IPS DF 4.7 (cell line): ENCODE data around the gene C16orf92.
"Not testable (repeated sequence)": the region's sequence is repeated elsewhere in the genome, so short reads cannot be mapped to it uniquely, and the experiment has no call there.

ENCODE experiments used
- DNase-seq: peaks from one replicate; pipeline ENCODE4 v3.0.0-alpha.2; 2013; ENCODE audit warnings: low spot score; ENCODE audit errors: extremely low read depth

The C16orf92 gene

DNA sequence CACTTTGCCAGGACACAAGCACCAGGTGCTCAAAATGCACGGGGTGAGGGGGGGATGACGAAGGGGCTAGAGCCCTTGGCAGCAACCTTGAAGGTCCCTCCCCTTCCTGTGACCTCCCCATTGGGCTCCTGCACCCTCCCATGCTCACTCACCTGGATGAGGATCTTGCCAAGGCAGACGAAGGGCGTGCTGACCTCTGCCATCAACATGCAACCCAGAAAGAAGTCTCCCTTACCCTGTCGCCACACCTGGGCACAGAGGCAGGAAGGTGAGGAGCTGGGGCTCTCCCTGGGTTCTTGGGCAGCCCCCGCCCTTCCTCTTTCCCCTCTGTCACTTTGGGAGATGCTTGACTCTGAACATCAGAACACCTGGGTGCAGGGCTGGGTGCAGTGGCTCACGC, 2.6 kb downstream of the C16orf92 start:
- DNase-seq: no peak

DNA sequence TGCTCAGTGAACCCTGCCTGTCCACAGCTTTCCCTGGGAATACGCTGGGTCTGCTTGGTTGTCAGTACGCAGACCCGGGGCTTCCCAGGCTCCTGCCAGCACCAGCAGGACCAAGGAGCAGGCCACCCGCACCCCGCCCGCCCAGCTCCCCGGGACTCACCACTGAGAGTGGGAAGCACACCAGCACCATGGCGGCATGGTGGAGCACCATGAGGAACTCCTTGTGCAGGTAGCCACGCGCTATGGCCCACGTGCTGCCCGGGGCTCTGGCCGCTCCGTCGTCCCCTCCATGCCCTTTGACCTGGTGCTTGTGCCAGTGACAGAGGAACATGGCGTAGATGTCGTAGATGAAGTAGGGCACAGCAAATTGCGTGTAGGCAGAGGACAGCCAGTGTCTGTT, 3.5 kb downstream of the C16orf92 start:
- DNase-seq: no peak

DNA sequence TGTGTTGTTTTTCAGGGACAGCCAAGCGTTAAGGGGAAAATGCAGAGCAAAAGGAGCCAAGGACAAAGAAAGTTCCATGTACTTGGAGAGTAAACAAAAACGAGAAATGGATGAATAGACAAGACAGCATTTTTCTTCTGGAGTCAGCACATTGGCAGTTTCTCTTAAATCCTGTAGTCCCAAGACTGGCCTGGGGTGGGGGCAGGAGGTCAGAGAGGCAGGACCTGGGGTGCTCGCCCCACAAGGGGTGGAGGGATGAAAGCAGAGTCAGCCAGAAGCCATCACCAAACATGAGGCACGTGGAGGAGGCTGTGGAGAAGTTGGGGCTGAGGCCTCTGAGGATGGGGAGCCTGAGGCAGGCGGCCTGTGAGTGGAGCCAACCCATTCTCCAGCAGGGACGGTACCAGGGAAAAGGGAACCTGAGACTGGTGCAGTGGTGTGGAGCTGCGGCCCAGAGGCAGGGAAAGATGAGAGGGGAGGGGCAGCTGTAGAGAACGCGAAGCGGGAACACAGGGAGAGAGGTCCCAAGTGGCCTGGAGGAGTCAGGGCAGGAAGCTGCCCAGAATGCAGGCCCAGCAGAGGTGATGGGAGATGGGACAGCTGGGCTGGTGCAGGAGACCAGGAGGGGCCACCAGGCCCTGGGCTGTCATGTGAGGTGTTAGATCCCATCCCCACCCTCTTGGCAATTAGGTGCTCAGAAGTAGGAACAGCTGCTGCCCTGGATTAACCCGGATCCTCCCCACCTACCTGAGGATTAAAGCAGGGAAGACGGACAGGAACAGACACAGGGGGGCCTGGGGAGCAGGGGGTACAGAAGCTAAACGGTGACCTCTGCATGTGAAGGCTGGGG, 4.8 kb downstream of the C16orf92 start:
- no peak for DNase-seq

DNA sequence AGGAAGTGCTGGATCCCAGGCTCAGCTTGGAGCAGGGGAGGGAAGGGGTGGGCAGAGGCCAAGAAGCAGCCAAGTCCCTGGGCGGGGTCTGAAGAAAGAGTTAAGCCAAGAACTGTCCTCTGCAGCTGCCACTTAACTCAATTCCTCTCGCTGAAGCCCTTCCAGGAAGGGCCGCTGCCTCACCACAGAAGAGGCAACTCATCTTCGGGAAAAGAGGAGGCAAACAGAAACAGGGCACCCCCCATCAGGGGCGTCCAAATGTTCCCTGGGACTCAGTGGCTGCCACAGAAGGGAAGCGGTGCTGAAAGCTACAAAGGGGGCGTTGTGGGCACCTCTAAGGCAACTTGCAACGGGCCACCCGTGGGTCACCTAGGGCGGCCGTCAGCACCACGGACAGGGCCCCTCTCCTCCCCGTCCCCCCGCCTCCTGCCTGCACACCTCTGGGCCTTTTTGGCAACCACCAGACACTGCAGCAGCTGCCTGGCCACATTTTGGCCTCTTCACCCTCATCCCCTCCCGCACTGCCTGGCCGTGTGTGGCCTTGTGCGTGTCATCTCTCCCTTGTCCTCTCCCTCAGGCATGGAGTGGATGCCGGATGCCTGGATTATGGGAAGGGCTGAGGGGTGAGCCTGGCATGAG, 5.6 kb downstream of the C16orf92 start:
- DNase-seq: no peak

DNA sequence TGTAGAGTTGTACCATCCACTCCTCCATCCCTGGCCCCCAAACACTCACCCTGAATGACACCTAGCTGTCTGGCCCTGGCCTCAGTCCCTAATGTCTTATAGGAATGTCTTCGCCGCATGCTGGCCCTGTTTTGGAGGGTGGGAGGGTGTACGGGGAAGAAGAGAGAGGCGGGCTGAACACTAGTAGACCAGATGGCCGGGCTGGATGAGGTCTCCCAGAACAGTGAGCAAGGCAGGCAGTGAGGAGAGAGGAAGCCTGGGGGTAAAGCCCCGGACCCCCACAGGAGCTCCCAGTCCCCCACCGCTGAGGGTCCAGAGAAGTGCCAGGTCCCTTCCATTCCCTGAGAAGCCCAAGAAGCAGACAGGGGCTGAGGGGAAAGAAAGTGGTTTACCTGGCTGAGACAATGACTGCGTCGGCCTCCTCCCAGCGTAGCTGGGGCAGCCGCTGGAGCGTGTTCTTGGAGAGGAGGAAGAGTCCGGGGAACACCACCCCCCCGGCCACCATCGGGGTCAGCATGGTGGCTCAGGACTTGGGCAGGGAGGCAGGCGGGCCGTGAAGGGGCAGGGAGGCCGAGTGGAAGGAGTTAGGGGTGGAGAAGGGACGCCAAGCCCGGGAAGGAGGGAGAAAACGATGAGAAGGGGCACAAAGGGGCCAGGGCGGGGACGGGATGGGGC, 7.2 kb downstream of the C16orf92 start:
- DNase-seq: no peak

DNA sequence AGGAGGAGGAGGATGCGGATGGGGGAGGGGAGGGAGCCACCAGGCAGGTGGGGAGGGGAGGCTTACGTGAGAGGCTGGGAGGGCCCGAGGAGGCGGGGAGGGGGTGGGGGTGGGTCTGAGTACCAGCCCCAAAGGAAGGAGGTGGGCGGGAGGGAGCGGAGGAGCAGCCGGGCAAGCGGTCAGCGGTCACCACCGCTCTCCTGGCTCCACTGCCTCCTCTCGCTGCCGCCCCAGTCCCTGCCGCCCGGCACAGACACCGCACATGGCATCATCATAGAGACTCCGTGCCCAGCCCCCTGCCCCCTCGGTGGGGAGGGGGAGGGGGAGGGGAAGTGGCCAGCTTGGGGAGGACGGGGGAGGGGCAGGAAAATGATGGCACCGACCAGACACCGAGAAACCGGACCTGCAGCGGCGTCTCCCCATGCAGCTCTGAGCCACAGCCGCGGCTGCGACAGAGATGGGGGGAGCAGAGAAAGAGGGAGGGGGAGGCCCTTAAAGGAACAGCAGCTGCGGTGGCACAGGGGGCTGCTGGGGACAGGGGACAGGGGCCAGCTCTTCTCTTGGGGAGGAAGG, 7.9 kb downstream of the C16orf92 start, which contains the start of gene TLCD3B:
Gene TLCD3B, minus strand, starts transcription at position 431 of the 573 bp plus-strand sequence. CDS start 744 bp downstream, outside the sequence.
- DNase-seq: no peak

DNA sequence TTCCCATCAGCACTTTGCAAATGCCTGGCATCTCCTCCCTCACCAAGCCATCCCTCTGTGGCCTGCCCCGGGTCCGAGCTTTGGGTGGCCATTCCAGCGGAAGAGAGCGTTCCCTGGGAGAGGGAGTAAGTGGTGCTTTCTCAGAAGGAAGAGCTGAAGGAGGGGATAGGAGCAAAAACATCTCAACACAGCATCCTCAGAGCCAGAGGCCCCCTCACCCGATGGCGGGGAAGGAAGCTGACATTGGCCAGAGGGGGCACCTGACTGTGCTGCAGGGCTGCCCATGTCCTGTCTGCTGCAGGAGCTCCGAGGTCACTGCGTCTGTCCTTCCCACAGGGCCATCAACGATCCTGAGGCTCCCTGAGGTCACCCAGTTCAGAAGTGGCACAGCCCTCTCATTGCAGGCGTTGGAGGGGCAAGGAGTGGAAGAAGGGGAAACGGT, 8.5 kb downstream of the C16orf92 start:
- no peak for DNase-seq

DNA sequence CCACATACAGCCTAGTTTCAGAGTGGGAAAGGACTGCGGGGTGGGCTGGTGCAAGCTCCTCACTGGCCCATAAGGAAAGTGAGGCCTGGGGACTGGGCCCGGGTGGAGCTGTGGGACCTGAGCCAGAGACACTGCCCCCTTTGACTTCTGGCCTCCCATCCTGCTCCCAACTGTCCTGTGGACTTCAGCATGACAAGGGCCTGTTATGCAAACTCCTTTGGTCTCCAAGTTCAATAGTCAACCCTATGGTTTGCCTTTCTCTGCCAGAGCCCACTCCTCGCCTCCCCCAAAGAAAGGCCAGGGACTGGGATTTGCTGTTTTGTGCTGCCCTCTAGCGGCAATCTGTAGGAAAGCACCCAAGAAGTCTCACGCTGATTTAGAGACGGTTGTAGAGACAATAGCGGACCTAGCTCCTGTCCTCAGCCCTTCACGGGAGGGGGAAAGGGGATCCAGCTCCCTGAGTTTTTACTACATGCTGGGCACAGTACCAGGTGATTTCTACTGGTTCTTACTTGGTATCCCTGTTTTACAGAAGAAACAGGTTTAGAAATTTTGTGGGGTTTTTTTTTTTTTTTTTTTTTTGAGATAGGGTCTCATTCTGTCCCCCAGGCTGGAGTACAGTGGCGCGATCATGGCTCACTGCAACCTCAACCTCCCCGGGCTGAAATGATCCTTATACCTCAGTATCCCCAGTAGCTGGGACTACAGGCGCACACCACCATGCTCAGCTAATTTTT, 9.3 kb downstream of the C16orf92 start:
- DNase-seq: no peak

DNA sequence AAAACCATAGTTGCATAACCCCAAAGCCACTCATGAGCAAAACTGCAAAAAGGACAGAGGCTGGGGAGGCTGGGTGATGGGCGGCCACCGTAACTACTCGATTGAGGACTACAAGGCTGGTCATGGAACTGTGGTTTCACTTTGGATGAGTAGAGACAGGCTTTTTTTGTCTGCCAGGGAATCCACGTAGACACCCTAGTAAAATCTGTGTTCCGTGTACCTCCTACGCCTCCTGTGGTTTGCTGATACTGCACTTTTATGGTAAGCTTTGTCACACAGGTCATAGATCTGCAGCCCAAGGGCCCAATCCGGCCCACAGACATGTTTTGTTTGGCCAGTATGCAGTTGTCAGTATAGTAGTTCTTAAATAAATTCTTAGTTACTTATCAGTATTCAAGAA, 10.3 kb downstream of the C16orf92 start:
- no peak for DNase-seq

DNA sequence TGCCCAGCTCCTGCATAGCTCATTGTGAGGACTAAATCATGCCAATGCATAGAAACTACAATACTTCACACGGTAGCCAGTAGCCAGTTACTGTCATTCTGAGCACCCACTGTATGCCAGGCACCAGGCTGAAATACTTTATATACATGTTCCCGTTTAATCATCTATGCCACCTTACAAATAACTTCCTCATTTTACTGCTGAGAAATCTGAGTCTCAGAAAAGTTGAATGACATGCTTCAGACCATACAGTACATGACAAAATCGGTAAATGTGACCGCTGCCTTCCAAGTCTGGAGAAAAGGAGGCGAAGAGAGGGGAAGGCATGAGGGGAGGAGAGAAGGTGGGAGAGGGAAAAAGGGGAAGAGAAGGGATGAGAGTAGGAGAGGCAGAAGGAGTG, 17.2 kb downstream of the C16orf92 start:
- DNase-seq: no peak

DNA sequence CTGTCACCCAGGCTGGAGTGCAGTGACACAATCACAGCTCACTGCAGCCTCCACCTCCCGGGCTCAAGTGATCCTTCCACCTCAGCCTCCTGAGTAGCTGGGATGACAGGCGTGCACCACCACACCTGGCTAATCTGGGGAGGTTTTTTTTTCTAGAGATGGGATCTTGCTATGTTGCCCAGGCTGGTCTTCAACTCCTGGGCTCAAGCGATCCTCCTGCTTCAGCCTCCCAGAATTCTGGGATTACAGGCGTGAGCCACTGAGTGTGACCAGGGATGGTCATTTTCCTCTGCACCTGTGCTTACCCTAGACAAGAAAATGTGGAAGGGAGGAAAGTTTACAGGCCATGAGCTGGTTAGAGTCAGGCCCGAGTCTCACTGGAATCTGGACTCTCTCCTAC, 17.7 kb downstream of the C16orf92 start:
- not testable (repeated sequence) for DNase-seq

DNA sequence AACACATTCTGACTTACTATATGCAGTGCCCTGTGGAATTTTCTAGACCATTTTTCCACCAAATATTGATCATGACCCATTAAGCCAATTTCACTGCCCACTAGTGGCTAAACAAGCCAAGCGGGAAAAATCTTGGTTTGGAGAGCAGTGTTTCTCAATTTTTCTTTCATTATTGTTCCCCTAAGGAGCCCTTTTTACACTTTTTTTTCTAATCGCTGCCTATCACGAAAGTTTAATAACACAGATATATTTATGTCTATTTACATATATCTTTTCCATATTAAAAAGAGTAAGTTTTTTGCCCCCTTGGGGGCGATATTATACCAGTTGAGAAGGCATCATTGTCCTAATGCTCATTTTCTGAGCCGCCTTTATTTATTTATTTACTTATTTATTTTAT, 18.8 kb downstream of the C16orf92 start:
- DNase-seq: no peak

DNA sequence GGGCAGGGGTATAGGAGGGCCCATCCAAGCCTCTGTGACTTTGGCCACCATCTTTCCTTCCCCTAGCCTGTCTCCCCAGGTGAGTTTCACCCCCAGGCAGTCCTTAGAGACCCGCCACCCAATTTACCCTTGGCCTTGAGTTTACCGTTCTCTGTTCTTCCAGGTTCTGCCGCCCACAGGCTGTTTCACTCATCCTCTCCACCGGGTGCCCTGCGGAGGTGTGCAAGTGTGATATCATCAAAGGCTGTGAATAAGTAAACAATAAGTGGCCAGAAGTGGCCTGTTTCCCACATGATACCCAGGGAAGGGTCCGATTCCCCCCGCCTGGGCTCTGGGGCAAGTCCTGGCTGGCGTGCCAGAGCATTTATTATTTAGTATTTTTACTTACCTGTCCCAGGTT, 23.2 kb downstream of the C16orf92 start:
- no peak for DNase-seq

DNA sequence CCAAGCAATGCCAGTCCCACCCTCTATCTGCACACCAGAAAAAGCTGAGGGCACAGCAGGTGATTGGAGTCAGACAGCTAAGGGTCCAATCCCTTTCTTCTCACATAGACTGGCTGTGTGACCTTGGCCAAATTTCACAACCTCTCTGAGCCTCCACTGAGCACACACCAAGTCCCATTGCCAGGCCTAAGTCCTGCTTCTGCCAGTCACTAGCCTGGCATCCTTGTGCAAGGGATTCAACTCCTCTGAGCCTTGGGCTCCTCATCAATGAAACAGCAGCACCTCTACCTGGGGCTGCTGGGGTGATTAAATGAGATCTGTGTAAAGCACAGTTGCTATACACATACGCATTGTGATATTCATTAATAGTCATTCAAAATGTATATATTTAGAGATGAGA, 23.6 kb downstream of the C16orf92 start:
- no peak for DNase-seq

DNA sequence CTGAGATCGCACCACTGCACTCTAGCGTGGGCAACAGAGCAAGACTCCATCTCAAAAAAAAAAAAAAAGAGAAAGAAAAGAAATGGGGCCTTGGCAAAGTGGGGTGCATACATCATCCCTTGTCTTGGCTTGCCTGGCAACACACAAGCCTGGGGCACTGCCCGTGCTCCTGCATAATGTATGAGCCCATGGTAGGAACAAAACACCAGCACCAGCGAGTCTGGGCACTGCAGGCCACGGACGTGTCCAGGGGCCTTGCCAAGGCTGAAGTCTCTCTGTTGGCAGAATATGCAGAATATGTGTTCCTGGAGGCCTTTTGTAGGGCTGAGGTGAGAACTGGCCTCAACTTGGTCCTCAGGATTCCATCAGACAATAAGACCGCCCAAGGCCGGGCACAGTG, 26.9 kb downstream of the C16orf92 start:
- no peak for DNase-seq

DNA sequence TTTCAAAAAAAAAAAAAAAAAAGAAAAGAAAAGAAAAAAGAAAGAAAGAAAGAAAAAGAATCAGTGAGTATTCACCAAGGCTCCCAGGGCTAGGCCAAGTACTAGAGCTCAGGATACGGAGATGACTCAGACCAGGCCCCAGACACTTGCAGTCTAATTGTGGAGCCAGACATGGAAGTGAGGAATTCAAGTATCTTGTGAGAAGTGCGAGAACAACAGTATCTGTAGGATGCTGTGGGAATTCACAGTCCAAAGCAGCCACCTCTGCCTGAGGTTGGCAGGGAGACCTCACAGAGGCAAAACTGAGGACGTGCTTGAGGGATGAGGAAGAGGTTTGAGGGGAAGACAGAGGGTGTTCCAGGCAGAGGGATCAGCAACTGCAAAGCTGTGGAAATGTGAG, 28.5 kb downstream of the C16orf92 start:
- DNase-seq: no peak

DNA sequence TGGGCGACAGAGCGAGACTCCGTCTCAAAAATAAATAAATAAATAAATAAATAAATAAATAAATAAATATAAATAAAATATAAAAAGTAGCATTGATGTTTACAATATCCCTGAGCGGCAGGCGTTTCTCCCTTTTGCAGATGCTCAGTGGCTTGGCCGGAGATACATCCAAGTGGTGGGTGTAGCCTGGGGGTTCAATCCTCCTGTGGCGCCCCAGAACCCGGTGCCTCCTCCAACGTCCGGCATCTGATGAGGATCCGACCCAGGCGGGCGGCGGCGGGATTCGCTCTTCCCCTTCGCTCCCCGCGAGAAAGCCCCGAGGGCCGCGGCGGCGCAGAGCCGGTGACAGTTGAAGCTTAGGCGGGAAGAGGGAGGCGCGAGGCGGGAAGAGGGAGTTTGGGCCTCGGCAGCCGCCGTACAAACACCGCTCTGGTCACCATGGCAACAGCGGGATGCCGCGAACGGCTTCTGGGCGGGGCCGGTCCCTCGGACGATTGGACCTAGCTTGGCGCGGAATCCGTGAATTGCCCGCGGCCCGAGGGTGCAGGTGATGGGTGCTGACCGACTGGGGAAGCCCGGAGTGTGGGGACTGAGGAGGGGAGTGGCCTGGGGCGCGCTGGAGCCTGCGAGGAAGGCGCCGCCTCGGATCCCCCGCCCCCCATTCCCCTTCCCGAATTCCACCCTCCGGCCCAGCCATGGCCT, 29.8 kb downstream of the C16orf92 start:
- DNase-seq: no peak

DNA sequence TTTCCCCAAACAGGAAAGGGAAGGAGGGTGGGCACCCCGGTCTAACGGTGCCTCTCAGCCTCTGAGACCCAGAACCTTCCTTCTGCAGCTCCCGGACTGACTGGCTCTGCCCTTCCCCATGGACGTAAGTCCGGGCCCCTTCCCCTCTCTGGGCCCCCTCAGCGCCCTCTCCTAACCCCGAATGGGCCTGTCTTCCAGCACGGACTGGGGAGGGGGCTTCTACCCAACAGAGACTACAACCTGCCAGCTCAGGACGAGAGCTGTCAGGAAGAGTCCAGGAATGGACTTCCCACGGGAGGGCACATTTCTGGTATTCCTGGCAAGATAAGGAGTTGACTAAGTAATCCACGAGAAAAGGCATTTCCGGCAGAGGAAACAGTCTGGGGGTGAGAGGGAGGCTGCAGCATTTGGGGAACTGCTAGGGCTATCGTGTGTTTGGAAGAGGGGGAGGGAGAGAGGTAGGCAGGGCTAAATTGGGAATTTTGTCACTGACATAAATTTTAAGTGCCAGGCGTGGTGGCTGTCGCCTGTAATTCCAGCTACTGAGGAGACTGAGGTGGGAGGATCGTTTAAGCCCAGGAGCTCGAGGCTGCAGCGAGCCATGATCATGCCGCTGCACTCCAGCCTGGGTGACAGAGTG, 30.5 kb downstream of the C16orf92 start:
- DNase-seq: no peak

DNA sequence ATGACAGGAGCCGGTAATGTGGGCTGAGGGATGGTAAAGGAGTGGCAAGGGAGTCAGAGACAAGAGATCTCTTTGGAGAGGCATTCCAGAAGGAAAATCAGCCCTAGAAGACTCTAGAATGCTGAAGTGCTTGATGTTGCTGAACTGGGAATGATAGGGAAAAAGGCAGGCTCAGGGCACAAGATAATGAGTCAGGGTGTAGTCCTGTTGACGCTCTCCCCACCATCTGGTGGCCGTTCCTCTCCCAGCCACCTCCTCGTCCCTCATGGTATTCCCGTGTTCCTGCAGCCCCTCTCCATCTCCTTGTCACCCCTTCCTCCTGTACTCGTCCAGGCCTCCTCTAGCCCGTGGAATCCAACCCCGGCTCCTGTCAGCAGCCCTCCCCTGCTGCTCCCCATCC, 31.5 kb downstream of the C16orf92 start:
- no peak for DNase-seq

DNA sequence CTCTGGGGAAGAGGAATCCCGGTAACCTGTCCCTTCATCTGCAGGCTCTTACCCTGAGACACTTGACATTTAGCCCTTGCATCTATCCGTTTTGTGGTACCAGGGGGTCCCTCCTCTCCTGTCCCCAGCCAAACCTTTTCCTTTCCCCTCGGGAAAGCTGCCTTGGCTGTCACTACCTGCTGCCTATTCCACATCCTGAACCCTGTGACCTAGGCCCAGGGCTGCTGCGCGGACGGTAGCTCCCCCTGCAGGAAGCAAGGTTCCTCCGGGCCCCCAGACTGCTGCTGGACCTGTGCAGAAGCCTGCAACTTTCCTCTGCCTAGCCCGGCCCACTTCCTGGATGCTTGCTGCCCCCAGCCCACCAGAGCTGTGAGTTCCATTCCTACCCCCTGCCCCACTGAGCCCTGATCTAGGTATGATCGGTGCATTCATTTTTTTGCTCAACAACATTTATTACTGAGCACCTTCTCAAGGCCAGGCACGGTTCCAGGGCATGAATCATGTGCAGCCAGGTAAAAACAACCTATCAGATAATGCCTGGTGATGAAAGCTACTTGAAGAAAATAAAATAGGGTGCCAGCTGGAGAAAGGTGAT, 32.1 kb downstream of the C16orf92 start:
- DNase-seq: no peak
